Stomach (tissue), 9 donors: Measurements from ENCODE around the gene IL17REL. TPM values are rescaled to one million over a fixed set of nuclear protein-coding genes. Genes with fewer than 3 reads are reported as not detected.

Source experiments
- DNase-seq, 2 donors: peaks; one replicate each; pipeline versions ENCODE4 v3.0.0 to v3.0.0-alpha.2; 2013 to 2019
- H3K27ac ChIP-seq, 5 donors: fragments of 200-600 bp in 4 of 5; sonication (generic) in 4 of 5; one replicate each; pipeline ENCODE4 v1.5.1; 2013 to 2019; ENCODE audit warnings: mild to moderate bottlenecking in 1 of 5, moderate library complexity in 1 of 5
- H3K27me3 ChIP-seq, 3 donors: fragments of 200-600 bp; sonication (generic); one replicate each; pipeline ENCODE4 v1.5.1; 2017 to 2019; ENCODE audit warnings: mixed run types in 1 of 3
- H3K36me3 ChIP-seq, 4 donors: fragments of 200-600 bp; sonication (generic); 1 replicate in 3 of 4; 2 replicates in 1 of 4; pipeline ENCODE4 v1.5.1; 2016 to 2019
- H3K4me1 ChIP-seq, 4 donors: fragments of 200-600 bp; sonication (generic); one replicate each; pipeline ENCODE4 v1.5.1; 2016 to 2019
- H3K4me3 ChIP-seq, 4 donors: fragments of 200-600 bp; sonication (generic) in 3 of 4; one replicate each; pipeline ENCODE4 v1.5.1; 2016 to 2019; ENCODE audit warnings: mild to moderate bottlenecking in 1 of 4
- H3K9me3 ChIP-seq, 4 donors: fragments of 200-600 bp; sonication (generic); one replicate each; pipeline ENCODE4 v1.5.1; 2016 to 2019
- CTCF ChIP-seq, 7 experiments: fragments of 450-650 bp in 4 of 7; fragments of 200-600 bp in 3 of 7; sonication (generic) in 3 of 7; IDR thresholded peaks; one replicate each; pipeline ENCODE4 v1.5.1; 2016 to 2019; ENCODE audit warnings: antibody characterized with exemption in 7 of 7, control low read depth in 2 of 7, mild to moderate bottlenecking in 1 of 7
- EP300 ChIP-seq: sonication (generic); formaldehyde crosslinking; IDR thresholded peaks from one replicate; pipeline ENCODE4 v1.6.1; 2017; ENCODE audit warnings: antibody characterized with exemption
- POLR2A ChIP-seq, 4 donors: fragments of 450-650 bp; IDR thresholded peaks; one replicate each; pipeline ENCODE4 v1.6.1; 2016; ENCODE audit warnings: antibody characterized with exemption in 4 of 4, control low read depth in 2 of 4, mild to moderate bottlenecking in 1 of 4, moderate library complexity in 1 of 4
- POLR2AphosphoS5 ChIP-seq, 3 donors: sonication (generic); formaldehyde crosslinking; IDR thresholded peaks; one replicate each; pipeline ENCODE4 v1.6.1; 2016; ENCODE audit warnings: antibody characterized with exemption in 3 of 3
- WGBS, 5 donors: extraction: QIAGEN DNeasy Blood & Tissue Kit in 3 of 5; methylation state at CpG; one replicate each; pipeline versions ENCODE4 v1.1.5 to v1.1.7; 2013 to 2018; 5-methylcytosine and 5-hydroxymethylcytosine counted together
- intact Hi-C: fragments of 100-400 bp; cut with DNase I; formaldehyde crosslinking; loops from one replicate; pipeline ENCODE4 v1.15.1; 2023; ENCODE audit warnings: low total_unique reads
- polyA plus RNA-seq, 3 donors: library from polyadenylated mRNA; stranded (reverse); fragments of 200-250 nt; gene quantifications; one replicate each; pipeline ENCODE4 v1.2.3, GENCODE V29; 2013
- total RNA-seq, 5 donors: library from RNA; depleted of rRNA; stranded (reverse); fragments of >200 nt; gene quantifications; one replicate each; pipeline versions ENCODE4 v1.1.0 to v1.2.3, GENCODE V29; 2014 to 2016
- donor health status: healthy with polysubstance abuse.
- donor health status: Bipolar disorder and iron deficiency.
- donor health status: healthy.

IL17REL gene
- total and polyA plus RNA-seq, 8 donors, result 0.03 to 1.2 (median 0.89) TPM; not detected in 4

- peak; percentile 21 to 26 for DNase-seq
- intact Hi-C loops, result no loop called here
- Histone ChIP-seq H3K27ac (peak overlapping the region; percentile 94 to 98 (median 98)), H3K4me3 (no peak overlapping the region), H3K9me3 (no peaks in the 10 kb centered on the region), H3K27me3 (peaks cover 0 to 11% (median 0%) of the 10 kb centered on the region in 3 donors), H3K4me1 (peaks cover 63 to 77% (median 73%) of the 10 kb centered on the region in 4 donors), H3K36me3 (peaks cover 4 to 9% (median 6%) of the 10 kb centered on the region in 4 donors)
- TF ChIP-seq POLR2AphosphoS5 (IDR thresholded peaks at IDR 0.05) (no peak), EP300 (no peak), CTCF (IDR thresholded peaks at IDR 0.05) (no peak), POLR2A (IDR thresholded peaks at IDR 0.05) (no peak)
- 77 to 90% (median 82%) methylated on average over 3 to 8 of the region's 8 CpGs for WGBS, 5 donors
These were observed 42.6 kb downstream of the IL17REL start for GRCh38 chr22:49969751-49970527.

DNA sequence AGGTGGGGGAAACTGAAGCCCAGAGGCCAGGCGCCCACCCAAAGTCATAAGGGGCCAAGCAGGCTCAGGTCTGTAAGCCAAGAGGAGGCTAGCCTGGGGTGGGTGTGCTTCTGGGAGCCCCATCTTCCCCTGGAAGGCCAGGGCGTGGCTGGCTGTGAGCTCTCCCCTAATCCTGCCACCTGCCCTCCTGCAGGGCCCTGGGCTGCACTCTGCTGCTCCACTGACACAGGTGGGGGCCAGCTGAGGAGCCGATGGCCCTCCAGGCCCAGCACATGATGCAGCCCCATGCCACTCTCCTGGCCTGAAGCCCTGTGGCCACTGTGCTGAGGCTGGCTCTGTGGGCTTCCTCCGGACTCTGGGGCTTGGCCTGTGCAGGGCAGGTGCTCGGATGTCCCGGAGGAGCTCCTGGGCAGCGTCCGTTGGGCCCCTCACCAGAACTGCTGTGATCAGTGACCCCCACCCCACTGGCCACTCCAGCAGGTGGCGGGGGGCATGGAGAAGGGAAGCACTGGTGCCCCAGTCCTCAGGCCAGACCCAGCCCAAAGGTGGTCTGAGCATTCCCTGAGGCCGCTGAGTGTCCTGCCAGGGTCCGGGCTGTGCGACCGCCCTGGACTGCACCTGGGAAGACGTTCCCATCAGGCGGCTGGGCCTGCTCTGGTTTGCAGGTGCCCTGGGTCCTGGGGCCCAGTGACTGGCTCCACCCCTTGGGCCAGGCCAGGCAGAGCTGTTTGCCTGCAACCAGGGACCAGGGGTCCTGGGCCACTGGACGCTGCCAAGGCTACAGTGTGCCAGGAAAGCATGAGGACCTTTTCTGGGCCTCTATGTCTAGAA lies 43.5 kb downstream of the IL17REL start:
- Histone ChIP-seq H3K9me3 (no peaks in the 10 kb centered on the region), H3K4me3 (no peak overlapping the region), H3K4me1 (peaks cover 70 to 86% (median 82%) of the 10 kb centered on the region in 4 donors), H3K36me3 (peaks cover 11 to 18% (median 15%) of the 10 kb centered on the region in 4 donors), H3K27ac (peak overlapping the region; percentile 94 to 98 (median 98)), H3K27me3 (peaks cover 0 to 11% (median 0%) of the 10 kb centered on the region in 3 donors)
- peak; percentile 23 to 27 for DNase-seq
- TF ChIP-seq POLR2AphosphoS5 (IDR thresholded peaks at IDR 0.05) (no peak), CTCF (IDR thresholded peaks at IDR 0.05) (no peak), POLR2A (IDR thresholded peaks at IDR 0.05) (peak in 1 of 4 donors; percentile 8)
- WGBS, 5 donors, result 82 to 96% (median 92%) methylated on average over 6 to 16 of the region's 16 CpGs
- intact Hi-C loops, result no loop called here

DNA sequence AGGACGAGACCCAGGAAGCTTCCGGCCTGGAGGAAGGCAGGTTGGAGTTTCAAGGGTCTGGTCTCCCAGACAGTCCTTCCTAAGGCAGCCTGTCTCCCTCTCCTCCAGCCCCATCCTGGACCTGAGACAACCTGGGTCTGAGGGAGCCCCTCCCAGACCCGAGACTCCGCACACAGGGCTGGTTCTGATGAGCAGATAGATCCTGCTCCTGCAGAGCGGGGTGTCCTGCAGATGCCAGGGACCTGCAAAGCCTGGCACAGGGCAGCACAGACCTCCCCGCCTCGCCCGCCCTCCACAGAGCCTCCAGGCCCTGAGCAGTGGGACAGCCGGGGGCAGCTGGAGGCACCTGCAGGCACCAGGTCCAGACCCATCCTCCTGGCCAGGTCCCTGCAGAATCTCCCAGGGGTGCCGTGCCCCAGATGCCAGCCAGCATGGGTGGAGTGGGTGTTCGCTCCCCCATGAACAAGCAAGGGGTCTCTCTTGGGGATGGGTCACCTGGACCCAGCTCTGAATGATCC lies 44.2 kb downstream of the IL17REL start:
- H3K27ac ChIP-seq, result peak overlapping the region; percentile 94 to 98 (median 98)
- peak; percentile 20 to 34 for DNase-seq
- peaks cover 77 to 93% (median 89%) of the 10 kb centered on the region in 4 donors for H3K4me1 ChIP-seq
- H3K9me3 ChIP-seq, result no peaks in the 10 kb centered on the region
- 78 to 89% (median 79%) methylated on average over 6 to 11 of the region's 11 CpGs for WGBS, 5 donors
- intact Hi-C loops, result no loop called here
- no peak overlapping the region for H3K4me3 ChIP-seq
- peaks cover 0 to 11% (median 0%) of the 10 kb centered on the region in 3 donors for H3K27me3 ChIP-seq
- peaks cover 18 to 25% (median 21%) of the 10 kb centered on the region in 4 donors for H3K36me3 ChIP-seq
- TF ChIP-seq CTCF (IDR thresholded peaks at IDR 0.05) (no peak), EP300 (no peak), POLR2AphosphoS5 (IDR thresholded peaks at IDR 0.05) (no peak), POLR2A (IDR thresholded peaks at IDR 0.05) (no peak)

DNA sequence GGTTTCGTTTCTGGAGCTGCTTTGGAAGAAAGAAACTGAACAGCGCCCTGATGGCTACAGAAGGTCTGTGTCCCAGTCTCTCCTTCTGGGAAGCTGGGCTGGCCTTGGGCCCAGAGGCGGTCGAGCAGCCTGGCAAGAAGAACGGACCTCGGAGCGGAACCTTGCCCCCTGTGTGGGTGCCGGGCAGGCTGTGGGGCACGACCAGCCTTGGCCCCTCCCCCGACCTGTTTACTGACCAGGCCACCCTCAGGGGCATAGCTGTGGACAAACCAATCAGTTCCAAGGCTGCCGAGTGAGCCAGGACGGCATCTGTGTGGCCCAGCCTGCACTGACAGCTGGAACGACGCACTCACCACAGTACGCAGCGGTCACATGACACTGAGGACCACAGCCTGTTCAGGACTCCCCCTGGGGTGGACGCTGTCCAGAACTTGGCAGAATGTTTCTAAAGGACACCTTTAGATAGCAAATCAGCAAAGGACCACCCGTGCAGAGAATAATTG lies 44.8 kb downstream of the IL17REL start:
- Histone ChIP-seq H3K4me3 (peak overlapping the region in 3 of 4 donors; percentile 5 to 99 (median 24)), H3K27me3 (peaks cover 0 to 11% (median 0%) of the 10 kb centered on the region in 3 donors), H3K9me3 (no peaks in the 10 kb centered on the region), H3K27ac (peak overlapping the region; percentile 94 to 98 (median 98)), H3K4me1 (peaks cover 83 to 99% (median 95%) of the 10 kb centered on the region in 4 donors), H3K36me3 (peaks cover 24 to 31% (median 28%) of the 10 kb centered on the region in 4 donors)
- intact Hi-C loops, result no loop called here
- TF ChIP-seq POLR2AphosphoS5 (IDR thresholded peaks at IDR 0.05) (peak in 1 of 3 donors; percentile 67), EP300 (no peak), CTCF (IDR thresholded peaks at IDR 0.05) (no peak), POLR2A (IDR thresholded peaks at IDR 0.05) (no peak)
- WGBS, 5 donors, result 17 to 33% (median 24%) methylated on average over 17 to 18 of the region's 18 CpGs
- DNase-seq, result peak; percentile 56 to 78
